HG03439 (cell line): Measurements from ENCODE around the gene FLT3LG.
A peak's percentile ranks its signal among the peaks of the same experiment; 100 is the strongest.

ENCODE experiments used
- ATAC-seq: cut with Tn5 transposase; IDR thresholded peaks from one replicate; pipeline ENCODE4 v1.9.1; 2021; ENCODE audit warnings: mild to moderate bottlenecking, moderate library complexity; ENCODE audit not compliant: unreplicated experiment

The FLT3LG gene

GRCh38 chr19:49487277-49488045 is 13.4 kb downstream of the FLT3LG start, which contains the start of gene RPL13A:
Gene RPL13A, plus strand, starts transcription at chr19:49487608. Its CDS starts 22 bp downstream, at chr19:49487630.
- peak; percentile 81 for ATAC-seq

DNA sequence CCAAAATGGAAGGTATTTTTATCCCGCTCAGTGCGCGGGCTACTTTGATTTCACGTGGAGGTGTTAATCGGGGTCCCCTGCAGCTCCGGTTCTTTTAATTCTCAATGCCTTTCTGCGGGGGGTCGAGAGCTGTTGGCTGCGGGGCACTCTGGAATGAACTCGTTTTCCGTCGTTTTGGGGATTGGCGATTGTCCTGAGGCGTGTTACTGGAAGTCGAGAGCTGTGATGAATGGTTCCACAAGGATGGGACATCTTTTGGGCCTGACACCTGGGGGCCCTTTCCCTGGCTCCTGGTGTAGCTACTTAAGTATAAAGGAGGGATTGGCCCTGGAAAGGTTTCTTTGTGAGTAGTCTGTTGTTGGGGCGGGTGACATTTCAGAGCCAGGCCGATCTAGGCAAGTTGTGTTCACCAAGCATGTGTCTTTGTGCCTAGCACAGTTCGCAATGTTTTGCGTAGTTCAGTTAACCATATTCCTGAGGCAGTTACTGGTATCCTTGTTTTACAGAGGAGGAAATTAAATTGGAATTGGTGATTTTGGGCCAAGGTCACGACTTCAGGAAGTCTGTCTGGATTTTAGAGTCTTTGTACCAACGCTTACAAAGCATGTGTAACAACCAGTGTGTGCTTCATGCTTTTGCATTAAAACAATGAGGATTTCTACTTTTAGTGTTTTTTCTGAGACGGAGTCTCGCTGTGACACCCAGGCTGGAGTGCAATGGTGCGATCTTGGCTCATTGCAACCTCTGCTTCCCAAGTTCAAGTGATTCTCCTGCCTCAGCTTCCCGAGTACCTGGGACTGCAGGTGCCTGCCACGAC is 14.2 kb downstream of the FLT3LG start:
- ATAC-seq = no peak

DNA sequence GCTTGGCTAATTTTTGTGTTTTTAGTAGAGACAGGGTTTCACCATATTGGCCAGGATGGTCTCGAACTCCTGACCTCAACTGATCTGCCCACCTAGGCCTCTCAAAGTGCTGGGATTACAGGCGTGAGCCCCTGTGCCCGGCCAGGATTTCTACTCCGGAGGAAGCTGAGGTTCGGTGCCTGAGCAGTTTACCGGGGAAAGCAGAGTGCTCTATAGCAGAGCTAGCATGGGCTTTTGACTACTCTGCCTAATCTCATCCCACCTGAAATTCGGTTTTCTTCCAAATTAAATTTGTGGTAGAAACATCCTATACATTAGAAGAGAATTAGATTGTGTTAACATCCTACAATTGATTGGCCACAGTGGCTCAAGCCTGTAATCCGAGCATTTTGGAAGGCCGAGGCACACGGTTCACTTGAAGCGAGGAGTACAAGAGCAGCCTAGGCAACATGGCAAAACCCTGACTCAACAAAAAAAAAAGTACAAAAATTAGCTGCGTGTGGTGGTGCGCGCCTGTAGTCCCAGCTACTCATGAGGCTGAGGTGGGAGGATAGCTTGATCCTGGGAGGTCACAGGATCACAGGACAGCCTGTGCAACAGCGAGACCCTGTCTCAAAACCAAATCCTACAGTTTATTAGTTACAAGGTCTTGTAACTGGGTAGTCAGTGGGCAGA is 15.0 kb downstream of the FLT3LG start:
- no peak for ATAC-seq

DNA sequence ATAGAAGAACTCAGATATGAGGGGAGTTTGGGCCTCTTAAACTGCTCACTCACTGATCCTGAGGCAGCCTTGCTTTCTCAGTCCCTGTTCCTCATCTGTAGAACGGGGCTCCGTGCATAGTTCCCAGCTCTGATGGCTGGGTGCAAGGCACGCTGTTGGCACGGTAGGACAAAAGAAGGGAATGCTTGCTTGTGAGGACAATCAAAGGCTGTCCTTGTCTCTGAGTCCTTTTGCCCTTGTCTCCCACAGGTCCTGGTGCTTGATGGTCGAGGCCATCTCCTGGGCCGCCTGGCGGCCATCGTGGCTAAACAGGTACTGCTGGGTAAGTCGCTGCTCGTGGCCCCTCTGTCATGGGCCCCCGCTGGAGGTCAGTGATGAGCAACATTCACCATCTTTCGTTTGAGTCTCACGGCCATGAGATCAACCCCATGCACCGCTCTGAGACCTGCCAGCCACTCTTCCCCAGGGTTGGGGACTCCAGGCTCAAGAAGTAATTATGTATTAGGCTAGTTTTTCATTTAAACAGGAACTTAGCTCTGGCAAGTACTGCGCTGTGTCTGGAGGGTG is 15.7 kb downstream of the FLT3LG start:
- no peak for ATAC-seq

DNA sequence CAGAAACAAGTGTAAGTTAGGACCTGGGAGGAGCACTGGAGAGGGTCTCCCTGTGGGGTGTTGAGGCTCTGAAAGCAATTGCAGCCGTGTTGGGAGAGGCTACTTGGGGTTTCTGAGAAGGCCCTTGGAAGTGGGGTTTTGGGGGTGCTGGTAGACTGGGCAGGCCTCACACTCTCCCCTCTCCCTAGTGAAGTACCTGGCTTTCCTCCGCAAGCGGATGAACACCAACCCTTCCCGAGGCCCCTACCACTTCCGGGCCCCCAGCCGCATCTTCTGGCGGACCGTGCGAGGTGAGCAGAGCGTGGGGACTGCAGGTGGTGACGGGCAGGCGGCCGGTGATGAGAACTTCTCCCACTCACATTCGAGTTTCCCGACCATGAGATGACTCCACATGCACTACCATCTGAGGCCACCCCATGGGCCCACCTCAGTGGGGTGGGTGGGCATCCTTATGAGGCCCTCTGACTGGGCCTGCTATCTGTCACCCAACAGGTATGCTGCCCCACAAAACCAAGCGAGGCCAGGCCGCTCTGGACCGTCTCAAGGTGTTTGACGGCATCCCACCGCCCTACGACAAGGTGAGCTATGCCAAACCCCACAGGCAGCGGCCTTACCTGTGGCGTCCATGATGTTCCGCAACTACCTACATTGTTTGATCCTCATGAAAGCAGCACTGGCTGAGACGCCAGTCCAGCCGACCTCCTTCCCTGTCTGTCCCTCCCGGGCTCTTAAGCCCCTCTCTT is 16.4 kb downstream of the FLT3LG start:
- no peak for ATAC-seq

DNA sequence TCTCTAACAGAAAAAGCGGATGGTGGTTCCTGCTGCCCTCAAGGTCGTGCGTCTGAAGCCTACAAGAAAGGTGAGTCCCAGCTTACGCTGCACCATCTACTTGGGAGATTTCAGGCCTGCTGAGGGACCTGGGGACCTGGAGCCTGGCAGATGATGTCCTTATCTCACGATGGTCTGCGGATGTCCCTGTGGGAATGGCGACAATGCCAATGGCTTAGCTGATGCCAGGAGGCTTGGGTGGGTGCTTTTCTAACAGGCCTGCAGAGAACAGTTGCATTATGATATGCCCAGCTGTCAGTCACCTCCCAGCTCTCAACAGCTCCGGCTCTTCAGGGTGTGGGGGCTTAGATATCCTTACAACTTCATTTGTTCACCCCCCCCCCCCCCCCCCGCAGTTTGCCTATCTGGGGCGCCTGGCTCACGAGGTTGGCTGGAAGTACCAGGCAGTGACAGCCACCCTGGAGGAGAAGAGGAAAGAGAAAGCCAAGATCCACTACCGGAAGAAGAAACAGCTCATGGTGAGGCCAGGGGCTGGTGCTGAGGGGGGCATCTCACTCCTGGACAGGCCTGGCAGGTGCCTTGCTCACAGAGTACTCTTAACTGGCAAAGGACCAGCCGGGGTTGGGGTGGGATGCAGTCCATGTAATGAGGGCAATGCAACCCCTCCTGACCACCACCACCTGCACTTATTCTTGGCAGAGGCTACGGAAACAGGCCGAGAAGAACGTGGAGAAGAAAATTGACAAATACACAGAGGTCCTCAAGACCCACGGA is 17.2 kb downstream of the FLT3LG start:
- ATAC-seq = no peak

- no peak for ATAC-seq
Measured at GRCh38 chr19:49491804-49492572, 18.0 kb downstream of the FLT3LG start.

DNA sequence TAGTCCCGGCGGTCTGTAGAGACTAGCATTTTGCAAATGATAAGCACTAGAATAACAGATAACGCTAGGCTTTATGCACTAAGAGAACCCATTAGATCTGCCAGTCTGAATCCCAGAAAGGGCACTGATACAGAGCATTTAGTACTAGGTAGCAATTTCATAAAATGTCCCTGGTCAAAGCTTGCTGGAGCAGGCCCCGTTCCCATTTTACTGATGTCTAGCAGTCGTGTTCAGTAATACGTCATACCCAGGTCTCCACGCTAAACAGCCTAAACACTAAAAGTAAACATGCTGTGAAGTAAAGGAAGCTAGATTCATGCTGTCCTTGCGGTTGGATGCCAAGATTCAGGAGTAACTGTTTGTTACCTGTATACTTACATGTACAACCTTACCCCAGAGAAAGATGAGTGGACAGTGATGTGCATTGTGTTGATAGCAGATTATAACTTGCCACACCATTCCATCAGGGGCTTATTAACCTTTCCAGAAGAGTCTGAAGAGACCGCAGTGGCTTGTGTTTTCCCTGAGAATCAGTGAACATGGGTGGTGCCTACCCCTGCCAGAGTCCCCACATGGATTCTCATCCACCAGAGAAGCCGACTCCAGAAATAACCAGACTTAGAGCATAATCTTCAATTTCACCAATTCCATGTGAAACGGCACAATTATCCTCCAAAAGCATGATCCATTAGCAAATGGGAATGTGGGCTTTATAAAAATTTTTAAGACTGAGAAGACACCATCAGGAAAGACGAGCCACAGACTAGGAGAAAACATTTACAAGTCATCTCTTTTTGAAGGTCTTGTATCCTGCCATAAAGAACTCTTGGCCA is 18.8 kb downstream of the FLT3LG start:
- no peak for ATAC-seq

DNA sequence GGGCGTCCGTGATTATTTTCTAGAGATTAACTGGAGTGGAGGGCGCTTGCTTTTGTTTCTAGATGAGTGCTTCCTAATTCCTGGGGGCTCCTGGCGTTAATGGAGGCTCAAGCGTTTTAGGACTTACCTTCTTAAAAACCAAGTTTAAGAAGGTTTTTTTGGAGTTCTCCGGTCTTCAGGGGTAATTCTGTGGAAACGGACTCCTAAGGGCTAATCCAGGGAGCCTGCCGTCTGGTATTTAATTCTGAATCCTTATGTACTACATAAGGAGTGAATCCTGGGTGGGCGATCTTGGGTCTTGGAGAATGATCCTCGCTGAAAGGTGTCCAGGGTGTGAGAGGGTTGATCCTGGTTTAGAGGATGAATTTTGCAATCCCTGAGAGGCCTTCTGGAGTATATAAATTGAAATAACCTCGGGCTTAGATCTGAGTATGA is 22.6 kb downstream of the FLT3LG start:
- no peak for ATAC-seq

GRCh38 chr19:49497047-49497788 is 23.2 kb downstream of the FLT3LG start:
- no peak for ATAC-seq

- no peak for ATAC-seq
Measured at GRCh38 chr19:49497789-49498103, 23.7 kb downstream of the FLT3LG start.

GRCh38 chr19:49498475-49498874 is 24.5 kb downstream of the FLT3LG start:
- ATAC-seq = no peak

DNA sequence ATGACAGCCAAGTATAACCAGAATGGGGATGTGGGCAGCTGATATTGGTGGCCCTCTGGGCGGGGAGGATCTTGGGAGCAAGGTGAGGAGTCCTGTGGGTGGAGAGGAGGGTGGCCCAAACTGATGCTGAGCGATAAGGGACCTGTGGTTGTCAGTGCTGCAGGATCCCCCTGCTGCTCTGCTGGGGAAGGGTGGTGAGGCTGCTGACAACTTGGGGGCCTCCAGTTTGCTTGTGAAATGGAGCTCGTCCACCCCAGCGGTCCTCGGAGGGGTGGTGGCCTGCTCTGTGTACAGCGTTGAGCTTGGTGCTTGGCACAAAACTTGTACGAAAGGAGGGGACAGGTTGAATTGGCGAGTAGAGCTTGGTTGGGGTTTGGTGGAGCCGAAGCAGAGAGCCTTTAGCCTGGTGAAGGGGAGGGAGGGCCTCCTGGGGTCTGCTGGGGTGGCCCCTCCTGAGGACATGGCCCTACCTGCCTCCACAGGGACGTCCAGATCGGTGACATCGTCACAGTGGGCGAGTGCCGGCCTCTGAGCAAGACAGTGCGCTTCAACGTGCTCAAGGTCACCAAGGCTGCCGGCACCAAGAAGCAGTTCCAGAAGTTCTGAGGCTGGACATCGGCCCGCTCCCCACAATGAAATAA is 25.1 kb downstream of the FLT3LG start:
- no peak for ATAC-seq

DNA sequence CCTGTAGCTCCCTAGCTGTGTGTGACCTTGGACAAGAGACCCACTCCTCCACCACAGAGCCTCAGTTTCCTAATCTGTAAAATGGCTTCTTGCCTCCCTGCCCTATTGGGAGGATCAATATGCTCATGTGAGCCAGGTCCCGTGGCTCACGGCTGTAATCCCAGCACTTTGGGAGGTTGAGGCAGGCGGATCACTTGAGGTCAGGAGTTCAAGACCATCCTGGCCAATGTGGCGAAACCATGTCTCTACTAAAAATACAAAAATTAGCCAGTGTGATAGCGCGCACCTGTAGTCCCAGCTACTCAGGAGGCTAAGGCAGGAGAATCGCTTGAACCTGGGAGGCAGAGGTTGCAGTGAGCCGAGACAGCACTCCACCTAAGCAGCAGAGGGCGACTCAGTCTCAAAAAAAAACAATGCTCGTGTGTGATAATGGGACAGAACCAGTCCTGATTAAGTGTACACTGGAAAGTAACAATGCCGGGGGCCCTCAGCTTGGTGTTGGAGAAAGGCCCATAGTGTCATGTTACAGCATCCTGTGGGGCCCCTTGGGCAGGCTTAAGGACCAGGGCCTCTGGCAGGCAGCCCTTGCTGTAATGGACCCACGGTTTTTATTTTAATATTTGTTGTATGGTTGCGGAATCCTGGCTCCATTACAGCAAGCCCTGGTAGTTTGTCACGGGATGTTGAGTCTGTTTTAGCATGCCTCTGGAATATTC is 29.0 kb downstream of the FLT3LG start:
- ATAC-seq = no peak

DNA sequence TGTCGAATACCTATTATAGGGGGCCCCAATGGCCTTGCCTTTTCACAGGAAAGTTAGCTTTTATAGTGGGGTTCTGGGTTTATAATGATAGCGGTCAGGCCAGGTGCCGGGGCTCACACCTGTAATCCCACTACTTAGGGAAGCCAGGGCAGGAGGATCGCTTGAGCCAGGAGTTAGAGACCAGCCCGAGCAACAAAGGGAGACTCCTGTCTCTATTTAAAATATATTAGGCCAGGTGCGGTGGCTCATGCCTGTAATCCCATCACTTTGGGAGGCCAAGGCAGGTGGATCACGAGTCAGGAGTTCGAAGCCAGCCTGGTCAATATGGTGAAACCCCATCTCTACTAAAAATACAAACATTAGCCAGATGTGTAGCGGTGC is 29.6 kb downstream of the FLT3LG start:
- no peak for ATAC-seq

DNA sequence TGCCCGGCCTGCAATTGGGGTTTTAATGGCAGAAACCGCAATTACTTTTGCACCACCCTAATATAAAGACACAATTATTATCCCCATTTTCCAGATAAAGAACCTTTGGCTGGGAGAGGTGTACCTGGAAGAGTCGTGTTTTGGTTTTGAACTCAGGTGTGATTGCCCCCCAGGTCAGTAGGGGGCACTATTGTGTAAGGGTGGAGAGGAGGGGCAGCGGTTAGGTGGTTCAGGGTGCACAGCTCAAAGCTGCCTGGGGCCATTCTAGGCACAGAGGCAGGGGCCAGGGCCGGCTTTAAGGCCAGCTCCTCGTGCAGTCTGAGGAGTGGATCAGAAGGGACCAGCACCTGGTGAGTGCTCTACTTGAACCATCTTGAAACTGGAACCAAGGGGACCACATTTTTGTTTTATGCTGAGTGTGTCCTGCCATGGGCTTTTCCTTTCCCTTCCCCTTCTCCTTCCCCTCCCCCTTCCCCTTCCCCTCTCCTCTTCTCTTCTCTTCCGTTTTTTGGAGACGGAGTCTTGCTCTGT is 32.6 kb downstream of the FLT3LG start:
- no peak for ATAC-seq
